Measurements from ENCODE around the gene INPP4B. TPM values are rescaled to one million over a fixed set of nuclear protein-coding genes. Genes with fewer than 3 reads are reported as not detected.

The INPP4B gene
- polyA plus RNA-seq, 1 of the 3 experiments (the other 2 are of a cell fraction) = 0.08 TPM

GRCh38 chr4:142566243-142566642, 279.9 kb downstream of the INPP4B start:
- ChIA-PET CTCF (no interaction called here), POLR2A (no interaction called here)
- no peaks in the 10 kb centered on the region for H3K79me2 ChIP-seq (ENCODE audit: insufficient read depth)
- H3K9me3 ChIP-seq = no peaks in the 10 kb centered on the region
- H4K20me1 ChIP-seq (ENCODE audit: insufficient read depth) = no peaks in the 10 kb centered on the region
- H3K4me1 ChIP-seq (ENCODE audit: control insufficient read depth in 1 of 2, insufficient read depth in 2 of 2, low read depth in 1 of 2, low read length in 1 of 2) = no peaks in the 10 kb centered on the region; a peak in 1 of 4 replicates
- no peaks in the 10 kb centered on the region for H3K27me3 ChIP-seq (ENCODE audit: insufficient read depth)
- H3K4me3 ChIP-seq (ENCODE audit: low read depth in 2 of 2, low read length in 1 of 2) = no peak overlapping the region
- no peaks in the 10 kb centered on the region for H3F3A ChIP-seq (replicated peaks; ENCODE audit: insufficient read depth)
- no peak overlapping the region for H2AFZ ChIP-seq (ENCODE audit: low read depth)
- no peak for DNase-seq
- no peak overlapping the region for H3K9ac ChIP-seq
- TF ChIP-seq RFX5 (IDR thresholded peaks at IDR 0.05; ENCODE audit: low read length) (no peak), USF1 (IDR thresholded peaks at IDR 0.05; ENCODE audit: borderline replicate concordance, low read depth) (no peak), GABPA (IDR thresholded peaks at IDR 0.05; ENCODE audit: low read depth) (no peak), SMC3 (IDR thresholded peaks at IDR 0.05; ENCODE audit: low read depth, low read length) (no peak), MEF2A (IDR thresholded peaks at IDR 0.05; ENCODE audit: borderline replicate concordance, low read depth) (no peak), SIN3A (IDR thresholded peaks at IDR 0.05; ENCODE audit: borderline replicate concordance, low read depth, low read length) (no peak), TEAD4 (IDR thresholded peaks at IDR 0.05; ENCODE audit: borderline replicate concordance, insufficient read depth) (no peak), PBX3 (IDR thresholded peaks at IDR 0.05) (no peak)
- TF ChIP-seq, protein P1, sequence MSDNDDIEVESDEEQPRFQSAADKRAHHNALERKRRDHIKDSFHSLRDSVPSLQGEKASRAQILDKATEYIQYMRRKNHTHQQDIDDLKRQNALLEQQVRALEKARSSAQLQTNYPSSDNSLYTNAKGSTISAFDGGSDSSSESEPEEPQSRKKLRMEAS (IDR thresholded peaks at IDR 0.05; ENCODE audit: low read depth) = no peak
- no peaks in the 10 kb centered on the region for H3K36me3 ChIP-seq (replicated peaks in 1 of 2; ENCODE audit: control insufficient read depth in 1 of 2, insufficient read depth in 2 of 2, low read length in 1 of 2)
- no peaks in the 10 kb centered on the region for H3K9me2 ChIP-seq
- no peak overlapping the region for H3K4me2 ChIP-seq
- no peak overlapping the region for H3K27ac ChIP-seq (ENCODE audit: low read depth in 2 of 2, low read length in 1 of 2)

DNA sequence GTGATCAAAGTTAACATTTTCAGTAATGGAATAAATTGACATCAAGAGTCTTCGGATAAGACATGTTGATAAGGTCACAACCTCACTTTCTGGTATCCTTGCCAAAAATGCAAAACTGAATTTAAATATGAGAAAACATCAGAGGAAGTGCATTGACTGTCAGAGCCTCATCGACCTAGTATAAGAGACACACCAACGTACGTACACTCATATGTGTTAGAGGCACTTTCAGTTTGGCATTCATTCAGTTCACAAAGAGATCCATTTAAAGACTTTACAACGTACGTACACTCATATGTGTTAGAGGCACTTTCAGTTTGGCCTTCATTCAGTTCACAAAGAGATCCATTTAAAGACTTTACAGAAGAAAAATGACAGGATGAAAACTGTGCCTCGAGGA, 280.3 kb downstream of the INPP4B start:
- Histone ChIP-seq H2AFZ (ENCODE audit: low read depth) (no peak overlapping the region), H4K20me1 (ENCODE audit: insufficient read depth) (no peaks in the 10 kb centered on the region), H3K79me2 (ENCODE audit: insufficient read depth) (no peaks in the 10 kb centered on the region), H3K27me3 (ENCODE audit: insufficient read depth) (no peaks in the 10 kb centered on the region), H3K9me2 (no peaks in the 10 kb centered on the region), H3K4me2 (no peak overlapping the region), H3K36me3 (replicated peaks in 1 of 2; ENCODE audit: control insufficient read depth in 1 of 2, insufficient read depth in 2 of 2, low read length in 1 of 2) (no peaks in the 10 kb centered on the region), H3K9ac (no peak overlapping the region), H3K4me1 (ENCODE audit: control insufficient read depth in 1 of 2, insufficient read depth in 2 of 2, low read depth in 1 of 2, low read length in 1 of 2) (no peaks in the 10 kb centered on the region; a peak in 1 of 4 replicates), H3K9me3 (no peaks in the 10 kb centered on the region), H3K4me3 (ENCODE audit: low read depth in 2 of 2, low read length in 1 of 2) (no peak overlapping the region), H3F3A (replicated peaks; ENCODE audit: insufficient read depth) (no peaks in the 10 kb centered on the region), H3K27ac (ENCODE audit: low read depth in 2 of 2, low read length in 1 of 2) (no peak overlapping the region)
- DNase-seq = no peak
- WGBS (ENCODE audit: low lambda C conversion rate) = 82% methylated on average over 7 of the region's 7 CpGs
- ChIA-PET POLR2A (no interaction called here), CTCF (no interaction called here)
- no peak for TF ChIP-seq SIN3A (IDR thresholded peaks at IDR 0.05; ENCODE audit: borderline replicate concordance, low read depth, low read length)
- no peak for TF ChIP-seq FOXM1 (IDR thresholded peaks at IDR 0.05; ENCODE audit: low read depth)
- no peak for TF ChIP-seq RXRA (IDR thresholded peaks at IDR 0.05; ENCODE audit: borderline replicate concordance, low read depth)
- TF ChIP-seq PBX3 (IDR thresholded peaks at IDR 0.05) = no peak
- TF ChIP-seq YY1 (IDR thresholded peaks at IDR 0.05; ENCODE audit: low read depth) = no peak
- no peak for TF ChIP-seq USF1 (IDR thresholded peaks at IDR 0.05; ENCODE audit: borderline replicate concordance, low read depth)
- TF ChIP-seq, protein P2, sequence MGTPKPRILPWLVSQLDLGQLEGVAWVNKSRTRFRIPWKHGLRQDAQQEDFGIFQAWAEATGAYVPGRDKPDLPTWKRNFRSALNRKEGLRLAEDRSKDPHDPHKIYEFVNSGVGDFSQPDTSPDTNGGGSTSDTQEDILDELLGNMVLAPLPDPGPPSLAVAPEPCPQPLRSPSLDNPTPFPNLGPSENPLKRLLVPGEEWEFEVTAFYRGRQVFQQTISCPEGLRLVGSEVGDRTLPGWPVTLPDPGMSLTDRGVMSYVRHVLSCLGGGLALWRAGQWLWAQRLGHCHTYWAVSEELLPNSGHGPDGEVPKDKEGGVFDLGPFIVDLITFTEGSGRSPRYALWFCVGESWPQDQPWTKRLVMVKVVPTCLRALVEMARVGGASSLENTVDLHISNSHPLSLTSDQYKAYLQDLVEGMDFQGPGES (IDR thresholded peaks at IDR 0.05; ENCODE audit: low read depth, low read length) = no peak
- TF ChIP-seq MXI1 (IDR thresholded peaks at IDR 0.05; ENCODE audit: low read depth, low read length) = no peak
